ENCODE results near the gene SLC26A11. TPM values are rescaled to one million over a fixed set of nuclear protein-coding genes. Genes with fewer than 3 reads are reported as not detected.

SLC26A11 gene
- total and polyA plus RNA-seq, 2 of the 13 experiments (the other 11 are each of a cell fraction or from before 2014, with no cell fraction given) = 8.7 to 13.2 TPM

GRCh38 chr17:80219013-80219762 is 1.0 kb upstream of the SLC26A11 start (continued):
- TF ChIP-seq BCLAF1 (IDR thresholded peaks at IDR 0.05) = no peak
- no peak for TF ChIP-seq KLF9 (CRISPR knock-in tag; IDR thresholded peaks at IDR 0.05; ENCODE audit: low read depth)
- no peak for TF ChIP-seq ZNF431 (CRISPR knock-in tag; IDR thresholded peaks at IDR 0.05; ENCODE audit: borderline replicate concordance, low read depth)
- TF ChIP-seq U2AF2 (IDR thresholded peaks at IDR 0.05; ENCODE audit: low read depth, low read length) = 0 out of 2 replicates have a peak, but pooled peaks have one; percentile 35
- TF ChIP-seq GLI4 (CRISPR knock-in tag; IDR thresholded peaks at IDR 0.05; ENCODE audit: borderline replicate concordance) = 0 out of 2 replicates have a peak, but pooled peaks have one; percentile 17
- no peak for TF ChIP-seq ZNF598 (CRISPR knock-in tag; IDR thresholded peaks at IDR 0.05; ENCODE audit: borderline replicate concordance)
- TF ChIP-seq ZNF570 (CRISPR knock-in tag; IDR thresholded peaks at IDR 0.05; ENCODE audit: borderline replicate concordance) = no peak
- TF ChIP-seq YEATS2 (CRISPR knock-in tag; IDR thresholded peaks at IDR 0.05; ENCODE audit: borderline replicate concordance) = no peak
- no peak; the same call in 1 of the 2 replicates for TF ChIP-seq TGIF2 (CRISPR knock-in tag; IDR thresholded peaks at IDR 0.05)
- TF ChIP-seq DMAP1 (CRISPR knock-in tag; IDR thresholded peaks at IDR 0.05) = no peak
- TF ChIP-seq TSC22D2 (CRISPR knock-in tag; IDR thresholded peaks at IDR 0.05; ENCODE audit: borderline replicate concordance) = no peak
- no peak for TF ChIP-seq MYPOP (CRISPR knock-in tag; IDR thresholded peaks at IDR 0.05)
- no peak for TF ChIP-seq ZNF672 (CRISPR knock-in tag; IDR thresholded peaks at IDR 0.05)
- TF ChIP-seq MAFG (CRISPR knock-in tag; IDR thresholded peaks at IDR 0.05) = no peak
- TF ChIP-seq ZNF280B (CRISPR knock-in tag; IDR thresholded peaks at IDR 0.05; ENCODE audit: borderline replicate concordance) = no peak
- TF ChIP-seq ZNF414 (CRISPR knock-in tag; IDR thresholded peaks at IDR 0.05) = no peak
- no peak for TF ChIP-seq CEBPB (IDR thresholded peaks at IDR 0.05; ENCODE audit: borderline replicate concordance, low read depth, low read length)
- TF ChIP-seq ZNF605 (CRISPR knock-in tag; IDR thresholded peaks at IDR 0.05) = no peak; the same call in 1 of the 2 replicates
- no peak for TF ChIP-seq NONO (IDR thresholded peaks at IDR 0.05)
- TF ChIP-seq NONO (CRISPR knock-in tag; conservative IDR thresholded peaks at IDR 0.05) = no peak
- no peak for TF ChIP-seq ZNF782 (CRISPR knock-in tag; IDR thresholded peaks at IDR 0.05; ENCODE audit: borderline replicate concordance)
- TF ChIP-seq ZFP90 (CRISPR knock-in tag; IDR thresholded peaks at IDR 0.05; ENCODE audit: borderline replicate concordance) = no peak
- TF ChIP-seq SAFB2 (CRISPR knock-in tag; IDR thresholded peaks at IDR 0.05; ENCODE audit: borderline replicate concordance, low read depth) = no peak
- TF ChIP-seq ZNF468 (CRISPR knock-in tag; IDR thresholded peaks at IDR 0.05) = no peak

All from HepG2 (cell line).